Measurements from ENCODE around the gene TROAP. TPM values are rescaled to one million over a fixed set of nuclear protein-coding genes. Genes with fewer than 3 reads are reported as not detected.

Gene TROAP
- total and polyA plus RNA-seq, 9 of the 15 experiments (the other 6 are each of a cell fraction or from before 2014, with no cell fraction given) = 46.4 to 171 (median 59.8) TPM

DNA sequence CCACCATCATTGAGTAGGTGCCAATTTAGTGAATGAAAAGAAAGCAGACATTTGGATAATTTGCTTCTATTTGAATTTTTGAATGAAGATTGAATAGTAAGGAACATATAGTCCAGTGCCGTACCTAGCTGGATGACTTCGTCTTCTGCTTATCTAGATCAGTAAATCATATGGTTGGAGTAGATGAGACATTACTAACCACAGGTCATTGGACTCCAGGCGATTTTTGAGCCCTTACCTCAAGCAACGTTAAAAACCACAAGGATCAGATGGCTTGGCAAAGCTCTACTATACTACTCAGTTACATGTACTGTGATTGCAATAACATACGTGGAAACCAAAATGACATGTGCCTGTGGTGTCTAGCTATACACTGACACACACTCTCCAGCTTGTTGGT lies 42.5 kb downstream of the TROAP start (continued):
- TF ChIP-seq, protein P1, sequence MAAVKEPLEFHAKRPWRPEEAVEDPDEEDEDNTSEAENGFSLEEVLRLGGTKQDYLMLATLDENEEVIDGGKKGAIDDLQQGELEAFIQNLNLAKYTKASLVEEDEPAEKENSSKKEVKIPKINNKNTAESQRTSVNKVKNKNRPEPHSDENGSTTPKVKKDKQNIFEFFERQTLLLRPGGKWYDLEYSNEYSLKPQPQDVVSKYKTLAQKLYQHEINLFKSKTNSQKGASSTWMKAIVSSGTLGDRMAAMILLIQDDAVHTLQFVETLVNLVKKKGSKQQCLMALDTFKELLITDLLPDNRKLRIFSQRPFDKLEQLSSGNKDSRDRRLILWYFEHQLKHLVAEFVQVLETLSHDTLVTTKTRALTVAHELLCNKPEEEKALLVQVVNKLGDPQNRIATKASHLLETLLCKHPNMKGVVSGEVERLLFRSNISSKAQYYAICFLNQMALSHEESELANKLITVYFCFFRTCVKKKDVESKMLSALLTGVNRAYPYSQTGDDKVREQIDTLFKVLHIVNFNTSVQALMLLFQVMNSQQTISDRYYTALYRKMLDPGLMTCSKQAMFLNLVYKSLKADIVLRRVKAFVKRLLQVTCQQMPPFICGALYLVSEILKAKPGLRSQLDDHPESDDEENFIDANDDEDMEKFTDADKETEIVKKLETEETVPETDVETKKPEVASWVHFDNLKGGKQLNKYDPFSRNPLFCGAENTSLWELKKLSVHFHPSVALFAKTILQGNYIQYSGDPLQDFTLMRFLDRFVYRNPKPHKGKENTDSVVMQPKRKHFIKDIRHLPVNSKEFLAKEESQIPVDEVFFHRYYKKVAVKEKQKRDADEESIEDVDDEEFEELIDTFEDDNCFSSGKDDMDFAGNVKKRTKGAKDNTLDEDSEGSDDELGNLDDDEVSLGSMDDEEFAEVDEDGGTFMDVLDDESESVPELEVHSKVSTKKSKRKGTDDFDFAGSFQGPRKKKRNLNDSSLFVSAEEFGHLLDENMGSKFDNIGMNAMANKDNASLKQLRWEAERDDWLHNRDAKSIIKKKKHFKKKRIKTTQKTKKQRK (IDR thresholded peaks at IDR 0.05; ENCODE audit: borderline replicate concordance, low read depth, low read length) = no peak
- TF ChIP-seq, protein P2, sequence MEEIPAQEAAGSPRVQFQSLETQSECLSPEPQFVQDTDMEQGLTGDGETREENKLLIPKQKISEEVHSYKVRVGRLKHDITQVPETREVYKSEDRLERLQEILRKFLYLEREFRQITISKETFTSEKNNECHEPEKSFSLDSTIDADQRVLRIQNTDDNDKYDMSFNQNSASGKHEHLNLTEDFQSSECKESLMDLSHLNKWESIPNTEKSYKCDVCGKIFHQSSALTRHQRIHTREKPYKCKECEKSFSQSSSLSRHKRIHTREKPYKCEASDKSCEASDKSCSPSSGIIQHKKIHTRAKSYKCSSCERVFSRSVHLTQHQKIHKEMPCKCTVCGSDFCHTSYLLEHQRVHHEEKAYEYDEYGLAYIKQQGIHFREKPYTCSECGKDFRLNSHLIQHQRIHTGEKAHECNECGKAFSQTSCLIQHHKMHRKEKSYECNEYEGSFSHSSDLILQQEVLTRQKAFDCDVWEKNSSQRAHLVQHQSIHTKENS (CRISPR knock-in tag; IDR thresholded peaks at IDR 0.05) = no peak
- TF ChIP-seq, protein P3, sequence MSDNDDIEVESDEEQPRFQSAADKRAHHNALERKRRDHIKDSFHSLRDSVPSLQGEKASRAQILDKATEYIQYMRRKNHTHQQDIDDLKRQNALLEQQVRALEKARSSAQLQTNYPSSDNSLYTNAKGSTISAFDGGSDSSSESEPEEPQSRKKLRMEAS (CRISPR knock-in tag; IDR thresholded peaks at IDR 0.05) = no peak
- TF ChIP-seq ZNF780A (CRISPR knock-in tag; IDR thresholded peaks at IDR 0.05) (no peak), DPF2 (IDR thresholded peaks at IDR 0.05) (peak; percentile 69; the same call in 1 of the 2 replicates), POU5F1 (IDR thresholded peaks at IDR 0.05; ENCODE audit: borderline replicate concordance, low read depth, low read length, partially characterized antibody) (no peak), NCOA2 (IDR thresholded peaks at IDR 0.05; ENCODE audit: partially characterized antibody in 2 of 2) (no peak), SIN3A (IDR thresholded peaks at IDR 0.05; ENCODE audit: borderline replicate concordance in 2 of 2, control insufficient read depth in 1 of 2, low read depth in 2 of 2, low read length in 2 of 2) (no peak), DACH1 (IDR thresholded peaks at IDR 0.05; ENCODE audit: partially characterized antibody) (peak; percentile 12), PML (IDR thresholded peaks at IDR 0.05; ENCODE audit: low read length) (0 out of 2 replicates have a peak, but pooled peaks have one; percentile 34)
- TF ChIP-seq, protein P4, sequence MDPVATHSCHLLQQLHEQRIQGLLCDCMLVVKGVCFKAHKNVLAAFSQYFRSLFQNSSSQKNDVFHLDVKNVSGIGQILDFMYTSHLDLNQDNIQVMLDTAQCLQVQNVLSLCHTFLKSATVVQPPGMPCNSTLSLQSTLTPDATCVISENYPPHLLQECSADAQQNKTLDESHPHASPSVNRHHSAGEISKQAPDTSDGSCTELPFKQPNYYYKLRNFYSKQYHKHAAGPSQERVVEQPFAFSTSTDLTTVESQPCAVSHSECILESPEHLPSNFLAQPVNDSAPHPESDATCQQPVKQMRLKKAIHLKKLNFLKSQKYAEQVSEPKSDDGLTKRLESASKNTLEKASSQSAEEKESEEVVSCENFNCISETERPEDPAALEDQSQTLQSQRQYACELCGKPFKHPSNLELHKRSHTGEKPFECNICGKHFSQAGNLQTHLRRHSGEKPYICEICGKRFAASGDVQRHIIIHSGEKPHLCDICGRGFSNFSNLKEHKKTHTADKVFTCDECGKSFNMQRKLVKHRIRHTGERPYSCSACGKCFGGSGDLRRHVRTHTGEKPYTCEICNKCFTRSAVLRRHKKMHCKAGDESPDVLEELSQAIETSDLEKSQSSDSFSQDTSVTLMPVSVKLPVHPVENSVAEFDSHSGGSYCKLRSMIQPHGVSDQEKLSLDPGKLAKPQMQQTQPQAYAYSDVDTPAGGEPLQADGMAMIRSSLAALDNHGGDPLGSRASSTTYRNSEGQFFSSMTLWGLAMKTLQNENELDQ (CRISPR knock-in tag; IDR thresholded peaks at IDR 0.05; ENCODE audit: borderline replicate concordance) = no peak
- TF ChIP-seq, protein P5, sequence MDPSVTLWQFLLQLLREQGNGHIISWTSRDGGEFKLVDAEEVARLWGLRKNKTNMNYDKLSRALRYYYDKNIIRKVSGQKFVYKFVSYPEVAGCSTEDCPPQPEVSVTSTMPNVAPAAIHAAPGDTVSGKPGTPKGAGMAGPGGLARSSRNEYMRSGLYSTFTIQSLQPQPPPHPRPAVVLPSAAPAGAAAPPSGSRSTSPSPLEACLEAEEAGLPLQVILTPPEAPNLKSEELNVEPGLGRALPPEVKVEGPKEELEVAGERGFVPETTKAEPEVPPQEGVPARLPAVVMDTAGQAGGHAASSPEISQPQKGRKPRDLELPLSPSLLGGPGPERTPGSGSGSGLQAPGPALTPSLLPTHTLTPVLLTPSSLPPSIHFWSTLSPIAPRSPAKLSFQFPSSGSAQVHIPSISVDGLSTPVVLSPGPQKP (CRISPR knock-in tag; IDR thresholded peaks at IDR 0.05) = no peak
- TF ChIP-seq, protein P6, sequence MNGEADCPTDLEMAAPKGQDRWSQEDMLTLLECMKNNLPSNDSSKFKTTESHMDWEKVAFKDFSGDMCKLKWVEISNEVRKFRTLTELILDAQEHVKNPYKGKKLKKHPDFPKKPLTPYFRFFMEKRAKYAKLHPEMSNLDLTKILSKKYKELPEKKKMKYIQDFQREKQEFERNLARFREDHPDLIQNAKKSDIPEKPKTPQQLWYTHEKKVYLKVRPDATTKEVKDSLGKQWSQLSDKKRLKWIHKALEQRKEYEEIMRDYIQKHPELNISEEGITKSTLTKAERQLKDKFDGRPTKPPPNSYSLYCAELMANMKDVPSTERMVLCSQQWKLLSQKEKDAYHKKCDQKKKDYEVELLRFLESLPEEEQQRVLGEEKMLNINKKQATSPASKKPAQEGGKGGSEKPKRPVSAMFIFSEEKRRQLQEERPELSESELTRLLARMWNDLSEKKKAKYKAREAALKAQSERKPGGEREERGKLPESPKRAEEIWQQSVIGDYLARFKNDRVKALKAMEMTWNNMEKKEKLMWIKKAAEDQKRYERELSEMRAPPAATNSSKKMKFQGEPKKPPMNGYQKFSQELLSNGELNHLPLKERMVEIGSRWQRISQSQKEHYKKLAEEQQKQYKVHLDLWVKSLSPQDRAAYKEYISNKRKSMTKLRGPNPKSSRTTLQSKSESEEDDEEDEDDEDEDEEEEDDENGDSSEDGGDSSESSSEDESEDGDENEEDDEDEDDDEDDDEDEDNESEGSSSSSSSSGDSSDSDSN (IDR thresholded peaks at IDR 0.05; ENCODE audit: borderline replicate concordance in 1 of 2, low read depth in 2 of 2, low read length in 2 of 2) = no peak
- TF ChIP-seq, protein P7, sequence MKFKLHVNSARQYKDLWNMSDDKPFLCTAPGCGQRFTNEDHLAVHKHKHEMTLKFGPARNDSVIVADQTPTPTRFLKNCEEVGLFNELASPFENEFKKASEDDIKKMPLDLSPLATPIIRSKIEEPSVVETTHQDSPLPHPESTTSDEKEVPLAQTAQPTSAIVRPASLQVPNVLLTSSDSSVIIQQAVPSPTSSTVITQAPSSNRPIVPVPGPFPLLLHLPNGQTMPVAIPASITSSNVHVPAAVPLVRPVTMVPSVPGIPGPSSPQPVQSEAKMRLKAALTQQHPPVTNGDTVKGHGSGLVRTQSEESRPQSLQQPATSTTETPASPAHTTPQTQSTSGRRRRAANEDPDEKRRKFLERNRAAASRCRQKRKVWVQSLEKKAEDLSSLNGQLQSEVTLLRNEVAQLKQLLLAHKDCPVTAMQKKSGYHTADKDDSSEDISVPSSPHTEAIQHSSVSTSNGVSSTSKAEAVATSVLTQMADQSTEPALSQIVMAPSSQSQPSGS (CRISPR knock-in tag; IDR thresholded peaks at IDR 0.05) = no peak

Data from K562 (cell line).